Measurements from ENCODE around the gene FOXP1.
A peak's percentile ranks its signal among the peaks of the same experiment; 100 is the strongest.

FOXP1 gene

DNA sequence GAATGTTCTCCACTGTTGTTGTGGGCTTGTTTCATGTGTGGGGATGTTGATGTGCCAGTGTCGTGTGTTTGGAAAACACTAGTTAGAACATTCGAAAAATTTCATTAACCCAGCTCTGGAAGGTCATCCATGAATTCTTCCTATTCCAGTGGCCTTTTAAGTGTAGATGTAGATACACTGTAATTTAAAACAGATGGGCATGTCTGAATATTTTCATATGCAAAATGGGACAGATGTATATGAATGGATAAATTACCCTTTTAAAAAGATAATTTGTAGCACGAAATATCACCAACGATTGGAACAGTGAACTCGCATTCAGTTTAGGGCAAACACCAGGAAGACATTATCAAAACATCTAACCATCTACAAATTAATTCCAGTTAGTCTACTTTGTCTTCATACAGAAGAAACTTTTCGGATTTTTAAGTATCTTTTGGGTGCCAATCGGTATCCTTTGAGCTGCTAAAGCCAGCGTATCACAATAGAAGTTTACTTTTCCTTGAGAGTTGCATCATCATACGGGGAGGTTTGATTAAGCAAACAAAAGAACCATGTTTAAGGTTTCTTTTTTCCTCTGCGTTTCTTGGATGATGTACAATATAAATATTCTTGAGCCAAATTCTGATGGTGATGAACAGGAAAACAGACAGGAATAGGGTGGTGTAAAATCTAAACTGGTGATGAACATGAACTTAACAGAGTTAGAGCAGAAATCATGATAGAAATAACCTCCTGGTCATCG lies 528.1 kb downstream of the FOXP1 start:
- H3K27me3 ChIP-seq: no peaks in the 10 kb centered on the region
- H3K4me1 ChIP-seq: peaks cover 0 to 98% (median 68%) of the 10 kb centered on the region in 4 donors
- DNase-seq: no peak
- peaks cover 9 to 15% (median 12%) of the 10 kb centered on the region in 3 donors for H3K36me3 ChIP-seq
- no peaks in the 10 kb centered on the region for H3K9me3 ChIP-seq
- H3K27ac ChIP-seq: peak overlapping the region; percentile 94 to 99
- peak overlapping the region; percentile 2 to 28 for H3K4me3 ChIP-seq
- TF ChIP-seq, protein P1, sequence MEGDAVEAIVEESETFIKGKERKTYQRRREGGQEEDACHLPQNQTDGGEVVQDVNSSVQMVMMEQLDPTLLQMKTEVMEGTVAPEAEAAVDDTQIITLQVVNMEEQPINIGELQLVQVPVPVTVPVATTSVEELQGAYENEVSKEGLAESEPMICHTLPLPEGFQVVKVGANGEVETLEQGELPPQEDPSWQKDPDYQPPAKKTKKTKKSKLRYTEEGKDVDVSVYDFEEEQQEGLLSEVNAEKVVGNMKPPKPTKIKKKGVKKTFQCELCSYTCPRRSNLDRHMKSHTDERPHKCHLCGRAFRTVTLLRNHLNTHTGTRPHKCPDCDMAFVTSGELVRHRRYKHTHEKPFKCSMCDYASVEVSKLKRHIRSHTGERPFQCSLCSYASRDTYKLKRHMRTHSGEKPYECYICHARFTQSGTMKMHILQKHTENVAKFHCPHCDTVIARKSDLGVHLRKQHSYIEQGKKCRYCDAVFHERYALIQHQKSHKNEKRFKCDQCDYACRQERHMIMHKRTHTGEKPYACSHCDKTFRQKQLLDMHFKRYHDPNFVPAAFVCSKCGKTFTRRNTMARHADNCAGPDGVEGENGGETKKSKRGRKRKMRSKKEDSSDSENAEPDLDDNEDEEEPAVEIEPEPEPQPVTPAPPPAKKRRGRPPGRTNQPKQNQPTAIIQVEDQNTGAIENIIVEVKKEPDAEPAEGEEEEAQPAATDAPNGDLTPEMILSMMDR (IDR thresholded peaks at IDR 0.05): no peak
- intact Hi-C loops (cut with DNase I; ENCODE audit: low total_unique reads): no loop called here

DNA sequence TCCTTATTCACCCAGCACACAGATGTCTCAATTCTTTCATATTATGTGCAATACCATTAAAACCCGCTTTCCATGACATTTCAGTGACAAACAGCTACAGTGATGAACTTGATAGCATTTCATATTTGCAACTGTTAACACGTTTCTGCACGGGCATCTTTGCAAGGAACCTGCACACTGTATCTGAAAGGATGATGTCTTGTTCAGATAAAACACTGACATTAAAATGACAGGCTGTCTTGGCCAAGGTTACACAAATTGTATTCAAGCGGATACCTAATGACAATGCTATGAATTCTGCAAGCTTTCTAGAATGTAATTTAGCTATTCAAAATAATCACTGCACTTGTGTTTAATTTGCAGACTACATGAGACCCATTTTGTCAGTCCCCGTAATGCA lies 529.2 kb downstream of the FOXP1 start:
- H3K27me3 ChIP-seq: no peaks in the 10 kb centered on the region
- peaks cover 0 to 98% (median 69%) of the 10 kb centered on the region in 4 donors for H3K4me1 ChIP-seq
- no peaks in the 10 kb centered on the region for H3K9me3 ChIP-seq
- TF ChIP-seq, protein P1 (IDR thresholded peaks at IDR 0.05): no peak
- H3K27ac ChIP-seq: peak overlapping the region in 1 of 2 donors; percentile 50
- H3K4me3 ChIP-seq: no peak overlapping the region
- intact Hi-C loops (cut with DNase I; ENCODE audit: low total_unique reads): no loop called here
- DNase-seq: no peak
- H3K36me3 ChIP-seq: peaks cover 9 to 15% (median 15%) of the 10 kb centered on the region in 3 donors

DNA sequence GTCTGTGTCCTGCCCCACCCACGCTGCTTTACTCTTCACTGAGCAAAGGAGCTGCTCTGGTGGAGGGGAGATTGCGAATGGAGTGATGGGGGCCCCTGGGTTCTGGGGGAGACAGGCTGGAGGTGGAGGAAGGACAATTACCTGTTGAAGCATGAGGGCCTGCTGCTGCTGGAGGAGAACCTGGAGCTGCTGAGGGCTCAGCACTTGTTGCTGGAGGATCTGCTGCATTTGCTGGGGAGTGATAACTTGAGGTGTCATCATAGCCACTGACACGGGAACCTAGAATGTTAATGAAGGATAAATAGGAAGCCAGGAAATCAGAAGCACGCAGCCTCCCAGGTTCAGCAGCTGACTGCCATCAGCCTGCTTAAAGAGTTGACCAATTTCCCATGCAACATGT lies 530.0 kb downstream of the FOXP1 start:
- TF ChIP-seq, protein P1 (IDR thresholded peaks at IDR 0.05): no peak
- Histone ChIP-seq H3K4me3 (no peak overlapping the region), H3K9me3 (no peaks in the 10 kb centered on the region), H3K27me3 (no peaks in the 10 kb centered on the region), H3K27ac (peak overlapping the region in 1 of 2 donors; percentile 50), H3K36me3 (peaks cover 9 to 15% (median 15%) of the 10 kb centered on the region in 3 donors), H3K4me1 (peaks cover 0 to 98% (median 72%) of the 10 kb centered on the region in 4 donors)
- intact Hi-C loops (cut with DNase I; ENCODE audit: low total_unique reads): no loop called here
- DNase-seq: no peak

GRCh38 chr3:71052716-71053115 lies 530.8 kb downstream of the FOXP1 start:
- intact Hi-C loops (cut with DNase I; ENCODE audit: low total_unique reads): no loop called here
- H3K4me1 ChIP-seq: peaks cover 0 to 98% (median 73%) of the 10 kb centered on the region in 4 donors
- peak overlapping the region; percentile 43 to 50 for H3K27ac ChIP-seq
- DNase-seq: no peak
- H3K4me3 ChIP-seq: no peak overlapping the region
- H3K9me3 ChIP-seq: no peaks in the 10 kb centered on the region
- peaks cover 9 to 15% (median 15%) of the 10 kb centered on the region in 3 donors for H3K36me3 ChIP-seq
- no peaks in the 10 kb centered on the region for H3K27me3 ChIP-seq
- TF ChIP-seq, protein P1 (IDR thresholded peaks at IDR 0.05): no peak

DNA sequence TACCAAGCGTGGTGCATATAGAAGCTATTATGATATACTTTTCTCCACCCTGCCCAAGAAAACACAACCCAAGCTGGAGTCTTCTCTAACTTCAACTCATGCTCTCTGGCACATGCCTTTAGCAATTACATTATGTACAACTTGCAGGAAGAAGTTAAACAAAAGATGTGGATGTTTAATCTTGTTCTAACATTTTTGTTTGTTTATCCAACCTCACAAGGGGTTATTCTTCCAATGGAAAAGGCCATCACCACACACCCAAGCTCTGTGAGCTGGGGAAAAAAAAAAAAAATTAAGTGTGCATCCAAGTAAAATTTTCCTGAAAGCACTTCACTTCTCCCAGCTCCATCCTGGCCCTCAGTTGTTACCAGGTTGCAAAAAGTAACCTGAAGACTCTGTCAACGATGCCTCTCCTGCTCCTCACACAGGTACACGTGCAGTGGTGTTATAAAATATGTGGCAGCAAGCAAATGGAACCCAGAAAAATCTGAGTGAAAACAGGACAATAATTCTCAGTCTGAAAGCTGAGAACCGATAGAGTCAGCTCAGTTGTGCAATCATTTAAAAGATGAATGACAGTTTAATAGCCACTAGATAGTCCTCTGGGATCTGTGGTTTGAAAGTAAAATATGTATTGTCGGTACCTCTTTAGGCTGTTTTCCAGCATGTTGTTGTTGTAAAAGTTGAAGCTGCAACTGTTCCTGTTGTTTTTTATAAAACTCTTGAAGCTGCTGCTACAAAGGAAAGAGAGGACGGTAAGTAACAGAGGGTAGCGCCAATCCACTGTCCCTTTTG lies 531.4 kb downstream of the FOXP1 start:
- Histone ChIP-seq H3K9me3 (no peaks in the 10 kb centered on the region), H3K27me3 (no peaks in the 10 kb centered on the region), H3K4me1 (peaks cover 0 to 100% (median 76%) of the 10 kb centered on the region in 4 donors), H3K4me3 (no peak overlapping the region), H3K36me3 (peaks cover 9 to 15% (median 15%) of the 10 kb centered on the region in 3 donors), H3K27ac (peak overlapping the region; percentile 43 to 50)
- TF ChIP-seq, protein P1 (IDR thresholded peaks at IDR 0.05): no peak
- intact Hi-C loops (cut with DNase I; ENCODE audit: low total_unique reads): no loop called here
- no peak for DNase-seq

Data from tibial artery (tissue), 4 donors.